K562 (cell line): Measurements from ENCODE around the gene SLC6A9. TPM values are rescaled to one million over a fixed set of nuclear protein-coding genes. Genes with fewer than 3 reads are reported as not detected.

Source experiments
- CREBBP ChIP-seq: IDR thresholded peaks from one replicate; pipeline ENCODE4 v1.6.1; 2012; ENCODE audit warnings: low read depth, mild to moderate bottlenecking, control low read depth, inconsistent platforms, low read length
- ELF4 ChIP-seq: fragments of 450-650 bp; formaldehyde crosslinking; IDR thresholded peaks from 2 replicates; pipeline ENCODE4 v1.4.0; 2022; ENCODE audit warnings: missing genetic modification characterization
- EP400 ChIP-seq: fragments of 450-650 bp; IDR thresholded peaks from 2 replicates; pipeline ENCODE4 v1.6.1; 2017; ENCODE audit warnings: antibody characterized with exemption, mild to moderate bottlenecking, moderate library complexity
- GATAD2B ChIP-seq: fragments of 450-650 bp; IDR thresholded peaks from 2 replicates; pipeline ENCODE4 v1.6.1; 2017; ENCODE audit warnings: mild to moderate bottlenecking, borderline replicate concordance
- ILK ChIP-seq: fragments of 450-650 bp; IDR thresholded peaks from 2 replicates; pipeline ENCODE4 v1.6.1; 2016; ENCODE audit warnings: missing genetic modification characterization, low read depth, mild to moderate bottlenecking, missing compliant biosample characterization, moderate library complexity, borderline replicate concordance
- MCM7 ChIP-seq, 2 experiments: fragments of 450-650 bp; IDR thresholded peaks; 2 replicates each; pipeline ENCODE4 v1.6.1; 2016 to 2018
- PHF8 ChIP-seq: fragments of 200-600 bp; sonication (generic); IDR thresholded peaks from 2 replicates; pipeline ENCODE4 v1.6.1; 2012; ENCODE audit warnings: mixed run types, mild to moderate bottlenecking, inconsistent platforms, low read length, moderate library complexity, borderline replicate concordance
- RBFOX2 ChIP-seq: fragments of 200-400 bp; formaldehyde crosslinking; IDR thresholded peaks from 2 replicates; pipeline ENCODE4 v1.6.1; 2017; ENCODE audit warnings: low read depth, mild to moderate bottlenecking, low read length, moderate library complexity
- SAFB2 ChIP-seq: fragments of 200-400 bp; formaldehyde crosslinking; IDR thresholded peaks from 2 replicates; pipeline ENCODE4 v1.6.1; 2018; ENCODE audit warnings: borderline replicate concordance, low read length, low read depth, moderate library complexity; ENCODE audit not compliant: severe bottlenecking
- SAP30 ChIP-seq: fragments of 200-600 bp; sonication (generic); IDR thresholded peaks from 2 replicates; pipeline ENCODE4 v1.6.1; 2012; ENCODE audit warnings: borderline replicate concordance, low read depth, mild to moderate bottlenecking, moderate library complexity, low read length, control low read depth, inconsistent platforms; ENCODE audit not compliant: insufficient read depth, poor library complexity, severe bottlenecking
- SRSF3 ChIP-seq: fragments of 200-400 bp; formaldehyde crosslinking; IDR thresholded peaks from 2 replicates; pipeline ENCODE4 v1.6.1; 2016; ENCODE audit warnings: mild to moderate bottlenecking, low read length, moderate library complexity; ENCODE audit not compliant: insufficient read depth
- ZNF282 ChIP-seq: sonication (generic); formaldehyde crosslinking; IDR thresholded peaks from 2 replicates; pipeline ENCODE4 v1.8.1; 2023; ENCODE audit warnings: missing genetic modification reagents
- polyA plus RNA-seq, 8 experiments: library from polyadenylated mRNA; depleted of rRNA in 4 of 8; stranded (reverse) in 5 of 8; unstranded in 3 of 8; fragments of >200 nt; fragmentation: Nextera tagmentation in 2 of 8; fragmentation: Illumina TruSeq in 1 of 8; extraction: Ambion mirVana in 2 of 8; extraction: Trizol in 1 of 8; gene quantifications; 2 replicates each; pipeline versions ENCODE4 v1.2.1 to v1.2.3, GENCODE V29; 2011 to 2014; ENCODE audit warnings: inconsistent platforms in 1 of 8, missing spikeins in 1 of 8
- total RNA-seq, 7 experiments: library from RNA; depleted of rRNA in 6 of 7; stranded (reverse); fragments of >200 nt in 6 of 7; fragmentation: Illumina TruSeq in 2 of 7; extraction: Trizol in 2 of 7; gene quantifications; 2 replicates each; pipeline versions ENCODE4 v1.2.1 to v1.2.3, GENCODE V29; 2011 to 2021; ENCODE audit warnings: low replicate concordance in 1 of 7
- TF ChIP-seq, protein P1 (sequence below): fragments of 200-800 bp; sonication (Bioruptor generic); IDR thresholded peaks from 2 replicates; pipeline ENCODE4 v1.6.1; 2016; ENCODE audit warnings: missing genetic modification characterization, missing compliant biosample characterization
- TF ChIP-seq, protein P2 (sequence below): fragments of 450-650 bp; IDR thresholded peaks from 2 replicates; pipeline ENCODE4 v1.6.1; 2016; ENCODE audit warnings: antibody characterized with exemption
- TF ChIP-seq, protein P3 (sequence below): fragments of 250-450 bp; sonication (Bioruptor Pico); IDR thresholded peaks from 2 replicates; pipeline ENCODE4 v1.8.0; 2021; ENCODE audit warnings: moderate library complexity, mild to moderate bottlenecking, inconsistent platforms
- TF ChIP-seq, protein P4 (sequence below): fragments of 250-450 bp; sonication (Bioruptor Pico); IDR thresholded peaks from 2 replicates; pipeline ENCODE4 v1.5.0; 2022; ENCODE audit warnings: mild to moderate bottlenecking

Gene SLC6A9
- total and polyA plus RNA-seq, 9 of the 15 experiments (the other 6 are each of a cell fraction or from before 2014, with no cell fraction given) = 0.17 to 18.7 (median 2.9) TPM

DNA sequence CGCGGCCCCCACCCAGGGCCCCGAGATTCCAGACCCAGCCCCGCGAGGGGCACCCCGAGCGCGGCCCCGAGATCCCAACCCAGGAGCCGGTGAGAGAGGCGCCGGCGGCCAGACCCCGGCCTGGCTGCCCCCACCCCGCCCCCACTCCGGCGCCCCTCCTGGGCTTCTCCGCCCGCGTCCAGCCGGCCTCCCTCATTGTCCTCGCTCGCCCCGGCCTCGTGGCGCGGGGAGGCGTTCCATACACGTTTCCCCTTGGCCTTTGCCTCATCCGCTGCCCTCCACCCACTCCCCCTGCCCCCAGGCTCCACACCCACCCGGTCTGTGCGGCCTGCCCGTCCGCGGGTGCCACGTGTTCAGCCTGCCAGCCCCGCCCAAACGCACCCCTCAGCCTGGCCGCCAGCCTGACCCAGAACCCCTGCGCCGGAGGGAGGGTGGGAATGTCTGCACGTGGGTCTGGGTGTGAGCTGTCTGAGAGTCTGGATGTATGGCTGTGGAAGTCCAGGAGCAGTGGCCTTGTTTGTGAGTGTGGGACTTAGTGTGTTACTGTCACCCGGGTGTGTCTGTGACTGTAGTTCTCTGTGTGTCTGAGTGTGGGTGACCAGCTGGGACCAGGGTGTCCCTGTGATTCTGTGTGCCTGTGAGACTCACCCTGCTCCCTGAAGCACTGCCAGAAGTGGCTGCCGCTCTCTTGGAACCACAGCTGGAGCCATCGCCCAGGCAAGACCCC, 51.6 kb downstream of the SLC6A9 start (continued):
- TF ChIP-seq, protein P1, sequence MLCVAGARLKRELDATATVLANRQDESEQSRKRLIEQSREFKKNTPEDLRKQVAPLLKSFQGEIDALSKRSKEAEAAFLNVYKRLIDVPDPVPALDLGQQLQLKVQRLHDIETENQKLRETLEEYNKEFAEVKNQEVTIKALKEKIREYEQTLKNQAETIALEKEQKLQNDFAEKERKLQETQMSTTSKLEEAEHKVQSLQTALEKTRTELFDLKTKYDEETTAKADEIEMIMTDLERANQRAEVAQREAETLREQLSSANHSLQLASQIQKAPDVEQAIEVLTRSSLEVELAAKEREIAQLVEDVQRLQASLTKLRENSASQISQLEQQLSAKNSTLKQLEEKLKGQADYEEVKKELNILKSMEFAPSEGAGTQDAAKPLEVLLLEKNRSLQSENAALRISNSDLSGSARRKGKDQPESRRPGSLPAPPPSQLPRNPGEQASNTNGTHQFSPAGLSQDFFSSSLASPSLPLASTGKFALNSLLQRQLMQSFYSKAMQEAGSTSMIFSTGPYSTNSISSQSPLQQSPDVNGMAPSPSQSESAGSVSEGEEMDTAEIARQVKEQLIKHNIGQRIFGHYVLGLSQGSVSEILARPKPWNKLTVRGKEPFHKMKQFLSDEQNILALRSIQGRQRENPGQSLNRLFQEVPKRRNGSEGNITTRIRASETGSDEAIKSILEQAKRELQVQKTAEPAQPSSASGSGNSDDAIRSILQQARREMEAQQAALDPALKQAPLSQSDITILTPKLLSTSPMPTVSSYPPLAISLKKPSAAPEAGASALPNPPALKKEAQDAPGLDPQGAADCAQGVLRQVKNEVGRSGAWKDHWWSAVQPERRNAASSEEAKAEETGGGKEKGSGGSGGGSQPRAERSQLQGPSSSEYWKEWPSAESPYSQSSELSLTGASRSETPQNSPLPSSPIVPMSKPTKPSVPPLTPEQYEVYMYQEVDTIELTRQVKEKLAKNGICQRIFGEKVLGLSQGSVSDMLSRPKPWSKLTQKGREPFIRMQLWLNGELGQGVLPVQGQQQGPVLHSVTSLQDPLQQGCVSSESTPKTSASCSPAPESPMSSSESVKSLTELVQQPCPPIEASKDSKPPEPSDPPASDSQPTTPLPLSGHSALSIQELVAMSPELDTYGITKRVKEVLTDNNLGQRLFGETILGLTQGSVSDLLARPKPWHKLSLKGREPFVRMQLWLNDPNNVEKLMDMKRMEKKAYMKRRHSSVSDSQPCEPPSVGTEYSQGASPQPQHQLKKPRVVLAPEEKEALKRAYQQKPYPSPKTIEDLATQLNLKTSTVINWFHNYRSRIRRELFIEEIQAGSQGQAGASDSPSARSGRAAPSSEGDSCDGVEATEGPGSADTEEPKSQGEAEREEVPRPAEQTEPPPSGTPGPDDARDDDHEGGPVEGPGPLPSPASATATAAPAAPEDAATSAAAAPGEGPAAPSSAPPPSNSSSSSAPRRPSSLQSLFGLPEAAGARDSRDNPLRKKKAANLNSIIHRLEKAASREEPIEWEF (CRISPR knock-in tag) = no peak
- TF ChIP-seq ZNF282 (CRISPR knock-in tag) = no peak
- 0 out of 2 replicates have a peak, but pooled peaks have one; percentile 19 for TF ChIP-seq PHF8
- TF ChIP-seq GATAD2B = no peak
- TF ChIP-seq CREBBP = no peak
- TF ChIP-seq ILK (tag) = no peak
- TF ChIP-seq, protein P2, sequence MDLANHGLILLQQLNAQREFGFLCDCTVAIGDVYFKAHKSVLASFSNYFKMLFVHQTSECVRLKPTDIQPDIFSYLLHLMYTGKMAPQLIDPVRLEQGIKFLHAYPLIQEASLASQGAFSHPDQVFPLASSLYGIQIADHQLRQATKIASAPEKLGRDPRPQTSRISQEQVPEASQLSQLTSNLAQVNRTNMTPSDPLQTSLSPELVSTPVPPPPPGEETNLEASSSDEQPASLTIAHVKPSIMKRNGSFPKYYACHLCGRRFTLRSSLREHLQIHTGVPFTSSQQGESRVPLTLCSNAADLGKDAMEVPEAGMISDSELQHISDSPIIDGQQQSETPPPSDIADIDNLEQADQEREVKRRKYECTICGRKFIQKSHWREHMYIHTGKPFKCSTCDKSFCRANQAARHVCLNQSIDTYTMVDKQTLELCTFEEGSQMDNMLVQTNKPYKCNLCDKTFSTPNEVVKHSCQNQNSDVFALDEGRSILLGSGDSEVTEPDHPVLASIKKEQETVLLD = peak; percentile 62
- TF ChIP-seq, protein P3, sequence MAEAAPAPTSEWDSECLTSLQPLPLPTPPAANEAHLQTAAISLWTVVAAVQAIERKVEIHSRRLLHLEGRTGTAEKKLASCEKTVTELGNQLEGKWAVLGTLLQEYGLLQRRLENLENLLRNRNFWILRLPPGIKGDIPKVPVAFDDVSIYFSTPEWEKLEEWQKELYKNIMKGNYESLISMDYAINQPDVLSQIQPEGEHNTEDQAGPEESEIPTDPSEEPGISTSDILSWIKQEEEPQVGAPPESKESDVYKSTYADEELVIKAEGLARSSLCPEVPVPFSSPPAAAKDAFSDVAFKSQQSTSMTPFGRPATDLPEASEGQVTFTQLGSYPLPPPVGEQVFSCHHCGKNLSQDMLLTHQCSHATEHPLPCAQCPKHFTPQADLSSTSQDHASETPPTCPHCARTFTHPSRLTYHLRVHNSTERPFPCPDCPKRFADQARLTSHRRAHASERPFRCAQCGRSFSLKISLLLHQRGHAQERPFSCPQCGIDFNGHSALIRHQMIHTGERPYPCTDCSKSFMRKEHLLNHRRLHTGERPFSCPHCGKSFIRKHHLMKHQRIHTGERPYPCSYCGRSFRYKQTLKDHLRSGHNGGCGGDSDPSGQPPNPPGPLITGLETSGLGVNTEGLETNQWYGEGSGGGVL (CRISPR knock-in tag) = no peak
- TF ChIP-seq, protein P4, sequence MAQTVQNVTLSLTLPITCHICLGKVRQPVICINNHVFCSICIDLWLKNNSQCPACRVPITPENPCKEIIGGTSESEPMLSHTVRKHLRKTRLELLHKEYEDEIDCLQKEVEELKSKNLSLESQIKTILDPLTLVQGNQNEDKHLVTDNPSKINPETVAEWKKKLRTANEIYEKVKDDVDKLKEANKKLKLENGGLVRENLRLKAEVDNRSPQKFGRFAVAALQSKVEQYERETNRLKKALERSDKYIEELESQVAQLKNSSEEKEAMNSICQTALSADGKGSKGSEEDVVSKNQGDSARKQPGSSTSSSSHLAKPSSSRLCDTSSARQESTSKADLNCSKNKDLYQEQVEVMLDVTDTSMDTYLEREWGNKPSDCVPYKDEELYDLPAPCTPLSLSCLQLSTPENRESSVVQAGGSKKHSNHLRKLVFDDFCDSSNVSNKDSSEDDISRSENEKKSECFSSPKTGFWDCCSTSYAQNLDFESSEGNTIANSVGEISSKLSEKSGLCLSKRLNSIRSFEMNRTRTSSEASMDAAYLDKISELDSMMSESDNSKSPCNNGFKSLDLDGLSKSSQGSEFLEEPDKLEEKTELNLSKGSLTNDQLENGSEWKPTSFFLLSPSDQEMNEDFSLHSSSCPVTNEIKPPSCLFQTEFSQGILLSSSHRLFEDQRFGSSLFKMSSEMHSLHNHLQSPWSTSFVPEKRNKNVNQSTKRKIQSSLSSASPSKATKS (CRISPR knock-in tag) = no peak
- TF ChIP-seq SAFB2 = no peak
- TF ChIP-seq SAP30 = peak; percentile 90
- TF ChIP-seq SRSF3 = no peak
- no peak for TF ChIP-seq ELF4
- TF ChIP-seq MCM7 (IDR thresholded peaks at IDR 0.05) = no peak
- TF ChIP-seq RBFOX2 = peak; percentile 66
- TF ChIP-seq EP400 = peak; percentile 94
